GM20431 (cell line): ENCODE data around the gene OR10G6.
"Not testable (repeated sequence)": the region's sequence is repeated elsewhere in the genome, so short reads cannot be mapped to it uniquely, and the experiment has no call there.

Source experiments
- in situ Hi-C: fragments of 300-500 bp; cut with MseI, MboI; formaldehyde crosslinking; loops from one replicate; pipeline ENCODE4 v1.15.0; 2020; ENCODE audit warnings: low sequenced_read_pairs; ENCODE audit not compliant: unreplicated experiment

OR10G6 gene

GRCh38 chr11:123995119-123995518 is at the start of gene OR10G6:
OR10G6 (minus strand) TSS chr11:123995161; CDS start chr11:123995161, 0 bp downstream.
- in situ Hi-C loops, result no loop called here

GRCh38 chr11:124043420-124043819 is 48.5 kb upstream of the OR10G6 start:
- in situ Hi-C loops, result no loop called here

- in situ Hi-C loops, result no loop called here
Observed at GRCh38 chr11:124041254-124041653, 46.3 kb upstream of the OR10G6 start, which contains the start of gene OR10G7. OR10G7 (minus strand) TSS chr11:124041325; CDS start chr11:124039001, 2,324 bp downstream.

- in situ Hi-C loops, result no loop called here
Observed at GRCh38 chr11:124039557-124039956, 44.6 kb upstream of the OR10G6 start.

- in situ Hi-C loops, result no loop called here
Observed at GRCh38 chr11:124036666-124037065, 41.7 kb upstream of the OR10G6 start.

GRCh38 chr11:124026498-124026897 is 31.5 kb upstream of the OR10G6 start, which contains the start of gene OR10G8:
OR10G8 (plus strand) TSS chr11:124026798; CDS start chr11:124029623, 2,825 bp downstream.
- in situ Hi-C loops, result no loop called here

- in situ Hi-C loops, result not testable (repeated sequence)
Observed at GRCh38 chr11:124015837-124016236, 20.9 kb upstream of the OR10G6 start.

GRCh38 chr11:124012697-124013096 is 17.7 kb upstream of the OR10G6 start, which contains the start of gene OR10G4:
OR10G4 (plus strand) TSS chr11:124012997; CDS start chr11:124015575, 2,578 bp downstream.
- in situ Hi-C loops, result no loop called here

GRCh38 chr11:123979311-123979710 is 15.7 kb downstream of the OR10G6 start:
- in situ Hi-C loops, result no loop called here

GRCh38 chr11:123977731-123978347 is 17.1 kb downstream of the OR10G6 start, which contains the start of gene OR10S1:
OR10S1 (minus strand) TSS chr11:123977781; CDS start chr11:123977664, 117 bp downstream.
- in situ Hi-C loops, result no loop called here

GRCh38 chr11:123976770-123977560 is 18.0 kb downstream of the OR10G6 start:
- in situ Hi-C loops, result no loop called here

GRCh38 chr11:123973816-123974215 is 21.1 kb downstream of the OR10G6 start:
- in situ Hi-C loops, result no loop called here

- in situ Hi-C loops, result no loop called here
Observed at GRCh38 chr11:123956752-123957151, 38.2 kb downstream of the OR10G6 start.

- in situ Hi-C loops, result no loop called here
Observed at GRCh38 chr11:123945132-123945531, 49.8 kb downstream of the OR10G6 start.
